ENCODE data around the gene IFNA2. TPM values are rescaled to one million over a fixed set of nuclear protein-coding genes. Genes with fewer than 3 reads are reported as not detected.
"Not testable (repeated sequence)": the region's sequence is repeated elsewhere in the genome, so short reads cannot be mapped to it uniquely, and the experiment has no call there.

The IFNA2 gene
- total and polyA plus RNA-seq, 8 donors, result not detected

- H3K27ac ChIP-seq, result no peak within 1 kb of the TSS
- TF ChIP-seq CTCF (IDR thresholded peaks at IDR 0.05), result no peak
- TF ChIP-seq EP300 (IDR thresholded peaks at IDR 0.05), result no peak
- TF ChIP-seq POLR2A (IDR thresholded peaks at IDR 0.05), result no peak
- no peak for TF ChIP-seq POLR2AphosphoS5 (IDR thresholded peaks at IDR 0.05)
- no peaks in the 10 kb centered on the region for H3K4me1 ChIP-seq
- H3K4me3 ChIP-seq, result no peak within 1 kb of the TSS
- H3K27me3 ChIP-seq, result no peaks in the 10 kb centered on the region
- intact Hi-C loops (cut with DNase I; ENCODE audit: low total_unique reads), result no loop called here
- no peaks in the 10 kb centered on the region for H3K9me3 ChIP-seq
- no peak for DNase-seq
- H3K36me3 ChIP-seq, result no peaks in the 10 kb centered on the region
- 87 to 92% (median 89%) methylated on average over 2 to 3 of the region's 3 CpGs for WGBS, 5 donors
These were observed 17.2 kb downstream of the IFNA2 start, which contains the start of gene IFNA13 for GRCh38 chr9:21367957-21368356. IFNA13 (minus strand) TSS chr9:21368057; CDS start chr9:21368010, 47 bp downstream.

GRCh38 chr9:21367169-21367568 lies 18.0 kb downstream of the IFNA2 start:
- H3K27me3 ChIP-seq; H3K9me3 ChIP-seq; H3K4me1 ChIP-seq; DNase-seq; intact Hi-C loops (cut with DNase I; ENCODE audit: low total_unique reads); H3K27ac ChIP-seq; H3K4me3 ChIP-seq; H3K36me3 ChIP-seq: not testable (repeated sequence)
- 76 to 88% (median 82%) methylated on average over 1 of the region's 2 CpGs for WGBS, 5 donors

- H3K9me3 ChIP-seq, result no peaks in the 10 kb centered on the region
- intact Hi-C loops (cut with DNase I; ENCODE audit: low total_unique reads), result no loop called here
- H3K36me3 ChIP-seq, result no peaks in the 10 kb centered on the region
These were observed 22.9 kb downstream of the IFNA2 start for GRCh38 chr9:21362287-21362686.

GRCh38 chr9:21357479-21358460 lies 27.4 kb downstream of the IFNA2 start:
- Histone ChIP-seq H3K36me3 (no peaks in the 10 kb centered on the region), H3K27ac (no peak overlapping the region), H3K27me3 (no peaks in the 10 kb centered on the region), H3K4me3 (no peak overlapping the region), H3K4me1 (no peaks in the 10 kb centered on the region), H3K9me3 (peaks cover 0 to 5% (median 0%) of the 10 kb centered on the region in 4 donors)
- DNase-seq, result peak in 1 of 2 donors; percentile 11
- TF ChIP-seq CTCF (IDR thresholded peaks at IDR 0.05) (no peak), EP300 (IDR thresholded peaks at IDR 0.05) (no peak), POLR2AphosphoS5 (IDR thresholded peaks at IDR 0.05) (no peak), POLR2A (IDR thresholded peaks at IDR 0.05) (no peak)
- intact Hi-C loops (cut with DNase I; ENCODE audit: low total_unique reads), result no loop called here
- 54 to 61% (median 58%) methylated on average over 7 of the region's 7 CpGs for WGBS, 5 donors

More at GRCh38 chr9:21362287-21362686, 22.9 kb downstream of the IFNA2 start:
- TF ChIP-seq CTCF (IDR thresholded peaks at IDR 0.05) (no peak), POLR2AphosphoS5 (IDR thresholded peaks at IDR 0.05) (no peak), EP300 (IDR thresholded peaks at IDR 0.05) (no peak), POLR2A (IDR thresholded peaks at IDR 0.05) (no peak)
- no peaks in the 10 kb centered on the region for H3K4me1 ChIP-seq
- no peak for DNase-seq
- no peaks in the 10 kb centered on the region for H3K27me3 ChIP-seq
- no peak overlapping the region for H3K27ac ChIP-seq
- WGBS, 5 donors, result 78 to 86% (median 84%) methylated on average over 8 of the region's 8 CpGs
- H3K4me3 ChIP-seq, result no peak overlapping the region

Data from stomach (tissue), 9 donors.